Measurements from ENCODE around the gene SMIM34. TPM values are rescaled to one million over a fixed set of nuclear protein-coding genes. Genes with fewer than 3 reads are reported as not detected.

SMIM34 gene
- total RNA-seq, 2 experiments from 2014 or later = not detected

Other genes starting within 250 kb of the SMIM34 start
- not detected for gene KCNE2, start 59.9 kb downstream of the SMIM34 start, total RNA-seq
- 1 to 10 TPM; 2.5 to 2.7 TPM for gene SMIM11, start 48.4 kb downstream of the SMIM34 start, total RNA-seq
- under 1 TPM; 0.18 to 0.26 TPM for gene KCNE1, start 88.3 kb upstream of the SMIM34 start, total RNA-seq
- gene RCAN1, start 191.2 kb upstream of the SMIM34 start, total RNA-seq = 1 to 10 TPM; 7.8 to 8.1 TPM
- gene CLIC6, start 245.0 kb upstream of the SMIM34 start, total RNA-seq = under 1 TPM; 0.08 to 0.21 TPM